H9 (cell line): Measurements from ENCODE around the gene AGAP3. TPM values are rescaled to one million over a fixed set of nuclear protein-coding genes. Genes with fewer than 3 reads are reported as not detected.

ENCODE experiments used
- DNase-seq: peaks from one replicate; pipeline ENCODE4 v3.0.0-alpha.2; 2017
- H2AFZ ChIP-seq: one replicate; pipeline ENCODE4 v1.6.1; 2013; ENCODE audit warnings: mild to moderate bottlenecking, low read length, control low read depth, moderate library complexity
- H2AK5ac ChIP-seq: 2 replicates; pipeline ENCODE4 v1.6.1; 2013; ENCODE audit warnings: low read length, control low read depth, mixed read lengths; ENCODE audit not compliant: insufficient read length
- H2BK120ac ChIP-seq: one replicate; pipeline ENCODE4 v1.6.1; 2013; ENCODE audit warnings: low read depth, mild to moderate bottlenecking, low read length, control low read depth, inconsistent platforms; ENCODE audit not compliant: poor library complexity, severe bottlenecking
- H2BK12ac ChIP-seq: 2 replicates; pipeline ENCODE4 v1.6.1; 2013; ENCODE audit warnings: low read length, control low read depth, mixed read lengths, low read depth; ENCODE audit not compliant: insufficient read length
- H2BK15ac ChIP-seq: 2 replicates; pipeline ENCODE4 v1.6.1; 2013; ENCODE audit warnings: low read depth, low read length, control low read depth
- H2BK20ac ChIP-seq: one replicate; pipeline ENCODE4 v1.6.1; 2013; ENCODE audit warnings: low read depth, mild to moderate bottlenecking, low read length, control low read depth, inconsistent platforms; ENCODE audit not compliant: poor library complexity, severe bottlenecking
- H2BK5ac ChIP-seq: 2 replicates; pipeline ENCODE4 v1.6.1; 2013; ENCODE audit warnings: low read length, control low read depth, mixed read lengths; ENCODE audit not compliant: insufficient read length
- H3K14ac ChIP-seq: 2 replicates; pipeline ENCODE4 v1.6.1; 2013; ENCODE audit warnings: low read length, control low read depth; ENCODE audit not compliant: insufficient read depth
- H3K18ac ChIP-seq: 2 replicates; pipeline ENCODE4 v1.6.1; 2013; ENCODE audit warnings: low read depth, mild to moderate bottlenecking, mixed read lengths, low read length, control low read depth; ENCODE audit not compliant: insufficient read length
- H3K23ac ChIP-seq: 2 replicates; pipeline ENCODE4 v1.6.1; 2013; ENCODE audit warnings: low read length, control low read depth, mixed read lengths, low read depth; ENCODE audit not compliant: insufficient read length
- H3K23me2 ChIP-seq: 2 replicates; pipeline ENCODE4 v1.6.1; 2013; ENCODE audit warnings: low read depth, mild to moderate bottlenecking, mixed read lengths, low read length, control low read depth; ENCODE audit not compliant: insufficient read length, poor library complexity, severe bottlenecking
- H3K27ac ChIP-seq: 2 replicates; pipeline ENCODE4 v1.5.1; 2013; ENCODE audit warnings: low read length, control low read depth, mixed read lengths, low read depth; ENCODE audit not compliant: insufficient read length
- H3K27me3 ChIP-seq: 2 replicates; pipeline ENCODE4 v1.6.1; 2013; ENCODE audit warnings: low read length, control low read depth, inconsistent platforms; ENCODE audit not compliant: insufficient read depth
- H3K4ac ChIP-seq: 2 replicates; pipeline ENCODE4 v1.6.1; 2013; ENCODE audit warnings: low read depth, mild to moderate bottlenecking, control low read depth, inconsistent platforms, low read length, moderate library complexity
- H3K4me1 ChIP-seq: 2 replicates; pipeline ENCODE4 v1.6.1; 2013; ENCODE audit warnings: low read length, control low read depth, inconsistent platforms; ENCODE audit not compliant: insufficient read depth
- H3K4me2 ChIP-seq: 2 replicates; pipeline ENCODE4 v1.6.1; 2013; ENCODE audit warnings: low read length, control low read depth, mixed read lengths; ENCODE audit not compliant: insufficient read length, insufficient read depth
- H3K56ac ChIP-seq: 2 replicates; pipeline ENCODE4 v1.6.1; 2013; ENCODE audit warnings: low read depth, mild to moderate bottlenecking, mixed read lengths, low read length, control low read depth; ENCODE audit not compliant: insufficient read length
- H3K79me1 ChIP-seq: 2 replicates; pipeline ENCODE4 v1.6.1; 2013; ENCODE audit warnings: low read depth, mild to moderate bottlenecking, moderate library complexity, low read length, control low read depth, inconsistent platforms; ENCODE audit not compliant: insufficient read depth, poor library complexity, severe bottlenecking
- H3K79me2 ChIP-seq: 2 replicates; pipeline ENCODE4 v1.6.1; 2013; ENCODE audit warnings: low read length, control low read depth, inconsistent platforms; ENCODE audit not compliant: insufficient read depth
- H3K9ac ChIP-seq: 2 replicates; pipeline ENCODE4 v1.6.1; 2013; ENCODE audit warnings: low read length, control low read depth, mixed read lengths; ENCODE audit not compliant: insufficient read length; ENCODE audit errors: extremely low read depth
- H3K9me3 ChIP-seq: one replicate; pipeline ENCODE4 v1.6.1; 2013; ENCODE audit warnings: low read depth, low read length, inconsistent platforms; ENCODE audit not compliant: control insufficient read depth
- H3T11ph ChIP-seq: one replicate; pipeline ENCODE4 v1.6.1; 2013; ENCODE audit warnings: mild to moderate bottlenecking, low read length, control low read depth, inconsistent platforms
- H4K20me1 ChIP-seq: one replicate; pipeline ENCODE4 v1.6.1; 2013; ENCODE audit not compliant: control insufficient read depth, insufficient read length, insufficient read depth
- H4K5ac ChIP-seq: 2 replicates; pipeline ENCODE4 v1.6.1; 2013; ENCODE audit warnings: low read depth, mild to moderate bottlenecking, mixed read lengths, low read length, control low read depth; ENCODE audit not compliant: insufficient read length
- H4K8ac ChIP-seq: replicated peaks from 2 replicates; pipeline ENCODE4 v1.6.1; 2013; ENCODE audit warnings: low read length, control low read depth, mixed read lengths, low read depth; ENCODE audit not compliant: insufficient read length
- H4K91ac ChIP-seq: 2 replicates; pipeline ENCODE4 v1.6.1; 2013; ENCODE audit warnings: low read depth, mild to moderate bottlenecking, moderate library complexity, mixed read lengths, low read length, control low read depth; ENCODE audit not compliant: insufficient read length
- H3K27ac Mint-ChIP-seq, 3 experiments: 2 replicates in 2 of 3; 3 replicates in 1 of 3; pipeline ENCODE4 v1.8.0; 2020 to 2021; ENCODE audit warnings: mixed read lengths in 3 of 3, mild to moderate bottlenecking in 1 of 3, moderate library complexity in 1 of 3
- H3K27me3 Mint-ChIP-seq: 2 replicates; pipeline ENCODE4 v1.8.0; 2021; ENCODE audit warnings: low read depth, mild to moderate bottlenecking, moderate library complexity, mixed read lengths
- H3K36me3 Mint-ChIP-seq, 3 experiments: 2 replicates in 2 of 3; 3 replicates in 1 of 3; pipeline ENCODE4 v1.8.0; 2020 to 2021; ENCODE audit warnings: low read depth in 3 of 3, mixed read lengths in 3 of 3; ENCODE audit not compliant: insufficient read depth in 1 of 3
- H3K4me1 Mint-ChIP-seq, 2 experiments: 2 replicates each; pipeline ENCODE4 v1.8.0; 2020; ENCODE audit warnings: mixed read lengths in 2 of 2
- H3K4me3 Mint-ChIP-seq, 2 experiments: 2 replicates in 1 of 2; 3 replicates in 1 of 2; pipeline ENCODE4 v1.8.0; 2020 to 2021; ENCODE audit warnings: mild to moderate bottlenecking in 2 of 2, mixed read lengths in 2 of 2, moderate library complexity in 1 of 2
- H3K9me3 Mint-ChIP-seq, 2 experiments: 2 replicates in 1 of 2; 3 replicates in 1 of 2; pipeline ENCODE4 v1.8.0; 2020; ENCODE audit warnings: mild to moderate bottlenecking in 2 of 2, mixed read lengths in 2 of 2, moderate library complexity in 1 of 2
- WGBS: extraction: QIAGEN DNeasy Blood & Tissue Kit; methylation state at CpG from one replicate; pipeline ENCODE4 v1.1.7; 2013; ENCODE audit warnings: missing lambda C conversion rate, low lambda C conversion rate, mixed read lengths; ENCODE audit not compliant: insufficient read length; ENCODE audit errors: extremely low coverage; 5-methylcytosine and 5-hydroxymethylcytosine counted together
- total RNA-seq: library from RNA; stranded (reverse); gene quantifications from 2 replicates; pipeline ENCODE4 v1.2.1, GENCODE V29; 2021
- TF ChIP-seq, protein P1 (sequence below): fragments of 200-600 bp; sonication (generic); conservative IDR thresholded peaks from 3 replicates; pipeline ENCODE4 v1.8.0; 2021; ENCODE audit warnings: antibody characterized with exemption, mild to moderate bottlenecking

Gene AGAP3
- total RNA-seq, 1 experiment from 2014 or later: 97.7 TPM

DNA sequence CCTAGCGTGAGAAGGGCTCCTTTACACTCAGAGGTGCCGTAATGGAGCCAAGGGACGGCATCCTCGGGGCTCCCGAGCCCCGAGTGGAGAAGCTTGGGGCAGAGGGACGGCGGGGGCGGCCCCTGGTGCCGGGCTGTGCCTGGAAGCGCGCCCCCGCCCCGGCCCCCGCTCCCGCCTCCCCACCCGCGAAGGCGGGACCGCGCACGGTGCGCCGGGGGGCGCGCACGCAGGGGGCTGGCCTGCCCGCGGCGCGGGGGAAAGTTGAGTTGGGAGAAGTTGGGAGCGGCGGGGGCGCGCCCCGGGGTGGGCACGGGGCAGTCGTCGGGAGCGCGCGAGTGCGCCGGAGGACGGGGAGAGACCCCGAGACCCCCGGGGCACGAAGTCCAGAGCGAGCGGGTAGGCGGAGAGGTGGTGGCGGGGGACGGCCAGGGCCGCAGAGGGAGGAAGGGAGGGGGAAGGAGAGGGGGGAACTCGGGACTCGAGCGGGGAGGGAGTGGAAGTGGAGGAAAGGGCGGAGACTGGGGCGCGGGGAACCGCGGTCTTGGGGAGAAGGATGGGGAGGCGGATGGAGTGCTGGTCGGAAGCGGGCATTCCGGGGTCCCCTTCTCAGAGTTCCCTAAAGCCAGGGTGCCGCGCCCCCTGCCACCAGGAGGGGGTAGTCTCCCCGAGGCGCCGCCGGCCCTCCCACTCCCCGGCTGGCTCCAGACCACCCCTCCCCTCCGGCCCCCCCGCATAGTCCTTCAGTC is 26.7 kb upstream of the AGAP3 start, which contains the start of gene SLC4A2:
Gene SLC4A2 (plus strand): TSS at position 223 of the 746 bp plus-strand sequence. CDS start 2,399 bp downstream, outside the sequence.
- no peak within 1 kb of the TSS for H3K27ac ChIP-seq
- peaks cover 8% of the 10 kb centered on the region for H3K4me1 ChIP-seq
- no peak within 1 kb of the TSS for H3K18ac ChIP-seq
- no peak within 1 kb of the TSS for H4K8ac ChIP-seq
- H2BK20ac ChIP-seq: no peak within 1 kb of the TSS
- peaks cover 41% of the 10 kb centered on the region for H3K23me2 ChIP-seq
- WGBS: no CpG with 5 or more reads among the region's 75 CpGs
- H3T11ph ChIP-seq: no peak within 1 kb of the TSS
- H4K91ac ChIP-seq: no peak within 1 kb of the TSS
- DNase-seq: peak; percentile 69
- H3K9me3 ChIP-seq: no peaks in the 10 kb centered on the region
- no peaks in the 10 kb centered on the region for H3K79me1 ChIP-seq
- peaks cover 0 to 9% (median 6%) of the 10 kb centered on the region in 3 experiments; a peak in 6 of 7 replicates for H3K36me3 Mint-ChIP-seq
- no peak within 1 kb of the TSS for H2AK5ac ChIP-seq
- peak within 1 kb of the TSS; percentile 52 for H3K9ac ChIP-seq
- no peak within 1 kb of the TSS for H2AFZ ChIP-seq
- no peak within 1 kb of the TSS for H4K5ac ChIP-seq
- H3K4me2 ChIP-seq: peak within 1 kb of the TSS; percentile 58
- H2BK5ac ChIP-seq: no peak within 1 kb of the TSS
- H3K27ac Mint-ChIP-seq: peak within 1 kb of the TSS in 2 of 3 experiments; percentile 82 to 93; a peak in 4 of 7 replicates
- no peak within 1 kb of the TSS for H3K4ac ChIP-seq
- H4K20me1 ChIP-seq: no peaks in the 10 kb centered on the region
- no peaks in the 10 kb centered on the region; the same call in 1 of the 2 replicates for H3K27me3 ChIP-seq
- TF ChIP-seq, protein P1, sequence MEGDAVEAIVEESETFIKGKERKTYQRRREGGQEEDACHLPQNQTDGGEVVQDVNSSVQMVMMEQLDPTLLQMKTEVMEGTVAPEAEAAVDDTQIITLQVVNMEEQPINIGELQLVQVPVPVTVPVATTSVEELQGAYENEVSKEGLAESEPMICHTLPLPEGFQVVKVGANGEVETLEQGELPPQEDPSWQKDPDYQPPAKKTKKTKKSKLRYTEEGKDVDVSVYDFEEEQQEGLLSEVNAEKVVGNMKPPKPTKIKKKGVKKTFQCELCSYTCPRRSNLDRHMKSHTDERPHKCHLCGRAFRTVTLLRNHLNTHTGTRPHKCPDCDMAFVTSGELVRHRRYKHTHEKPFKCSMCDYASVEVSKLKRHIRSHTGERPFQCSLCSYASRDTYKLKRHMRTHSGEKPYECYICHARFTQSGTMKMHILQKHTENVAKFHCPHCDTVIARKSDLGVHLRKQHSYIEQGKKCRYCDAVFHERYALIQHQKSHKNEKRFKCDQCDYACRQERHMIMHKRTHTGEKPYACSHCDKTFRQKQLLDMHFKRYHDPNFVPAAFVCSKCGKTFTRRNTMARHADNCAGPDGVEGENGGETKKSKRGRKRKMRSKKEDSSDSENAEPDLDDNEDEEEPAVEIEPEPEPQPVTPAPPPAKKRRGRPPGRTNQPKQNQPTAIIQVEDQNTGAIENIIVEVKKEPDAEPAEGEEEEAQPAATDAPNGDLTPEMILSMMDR: peak; percentile 61
- no peak within 1 kb of the TSS for H2BK12ac ChIP-seq
- no peaks in the 10 kb centered on the region for H3K79me2 ChIP-seq
- no peak within 1 kb of the TSS for H2BK15ac ChIP-seq
- H3K27me3 Mint-ChIP-seq: peaks cover 18% of the 10 kb centered on the region
- no peak within 1 kb of the TSS for H3K23ac ChIP-seq
- no peak within 1 kb of the TSS for H2BK120ac ChIP-seq
- H3K4me1 Mint-ChIP-seq: peaks cover 40 to 52% of the 10 kb centered on the region in 2 experiments
- no peak within 1 kb of the TSS for H3K56ac ChIP-seq
- H3K4me3 Mint-ChIP-seq: peak within 1 kb of the TSS; percentile 78 to 91
- peak within 1 kb of the TSS; percentile 37; the same call in 1 of the 2 replicates for H3K14ac ChIP-seq
- no peaks in the 10 kb centered on the region; a peak in 1 of 5 replicates for H3K9me3 Mint-ChIP-seq
